Mesothelial cell of epicardium (in vitro differentiated cells): ENCODE data around the gene CHCHD3. TPM values are rescaled to one million over a fixed set of nuclear protein-coding genes. Genes with fewer than 3 reads are reported as not detected.
"Not testable (repeated sequence)": the region's sequence is repeated elsewhere in the genome, so short reads cannot be mapped to it uniquely, and the experiment has no call there.

Experiments
- DNase-seq, 2 experiments: peaks; one replicate each; pipeline ENCODE4 v3.0.0; 2021; ENCODE audit warnings: low spot score in 2 of 2; ENCODE audit not compliant: unreplicated experiment in 2 of 2
- H3K27ac Mint-ChIP-seq: 2 replicates; pipeline ENCODE4 v1.8.0; 2021; ENCODE audit warnings: mixed read lengths
- H3K27me3 Mint-ChIP-seq: 2 replicates; pipeline ENCODE4 v1.8.0; 2021; ENCODE audit warnings: low read depth, mixed read lengths
- H3K36me3 Mint-ChIP-seq: 2 replicates; pipeline ENCODE4 v1.8.0; 2021; ENCODE audit warnings: mixed read lengths
- H3K4me1 Mint-ChIP-seq: 2 replicates; pipeline ENCODE4 v1.8.0; 2021; ENCODE audit warnings: mixed read lengths
- H3K4me3 Mint-ChIP-seq: 2 replicates; pipeline ENCODE4 v1.8.0; 2021; ENCODE audit warnings: mild to moderate bottlenecking, moderate library complexity, mixed read lengths
- H3K9me3 Mint-ChIP-seq: 2 replicates; pipeline ENCODE4 v1.8.0; 2021; ENCODE audit warnings: mixed read lengths
- CTCF ChIP-seq: fragments of 200-600 bp; sonication (generic); IDR thresholded peaks from one replicate; pipeline ENCODE4 v1.5.0; 2021; ENCODE audit warnings: antibody characterized with exemption; ENCODE audit not compliant: unreplicated experiment
- total RNA-seq: library from RNA; stranded (reverse); gene quantifications from 3 replicates; pipeline ENCODE4 v1.2.1, GENCODE V29; 2021

The CHCHD3 gene
- total RNA-seq, 1 donor from 2014 or later, result 54.3 TPM

- no peaks in the 10 kb centered on the region for H3K27me3 Mint-ChIP-seq
- H3K27ac Mint-ChIP-seq, result no peak overlapping the region
- no peak overlapping the region for H3K4me3 Mint-ChIP-seq
- no peaks in the 10 kb centered on the region for H3K9me3 Mint-ChIP-seq
- H3K36me3 Mint-ChIP-seq, result peaks cover 19% of the 10 kb centered on the region
- no peak for TF ChIP-seq CTCF
- peaks cover 2% of the 10 kb centered on the region for H3K4me1 Mint-ChIP-seq
- no peak for DNase-seq
These were observed 166.2 kb downstream of the CHCHD3 start for GRCh38 chr7:132915647-132916046.

DNA sequence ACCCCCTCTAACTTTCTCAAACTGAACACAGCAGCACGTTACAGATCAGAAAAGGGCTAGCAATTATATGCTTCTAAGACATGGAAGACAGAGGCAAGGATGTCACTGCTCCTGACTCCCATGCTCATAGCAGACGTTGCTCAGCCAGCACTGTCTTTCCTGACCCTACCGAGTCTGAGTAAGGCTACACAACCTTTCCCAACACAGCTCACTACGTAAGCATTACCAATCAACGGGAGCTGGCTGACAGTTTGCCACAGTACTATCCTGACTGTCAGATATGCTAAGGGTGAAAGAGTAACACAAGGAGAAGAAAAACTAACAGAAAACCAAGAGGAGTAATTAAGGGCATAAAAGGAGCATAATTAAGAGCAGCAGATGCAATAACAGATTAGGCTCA lies 171.2 kb downstream of the CHCHD3 start:
- DNase-seq, result no peak
- Mint-ChIP-seq H3K27me3 (no peaks in the 10 kb centered on the region), H3K9me3 (no peaks in the 10 kb centered on the region), H3K4me1 (peaks cover 10% of the 10 kb centered on the region), H3K27ac (no peak overlapping the region), H3K4me3 (no peak overlapping the region), H3K36me3 (peaks cover 24% of the 10 kb centered on the region)
- TF ChIP-seq CTCF, result no peak

DNA sequence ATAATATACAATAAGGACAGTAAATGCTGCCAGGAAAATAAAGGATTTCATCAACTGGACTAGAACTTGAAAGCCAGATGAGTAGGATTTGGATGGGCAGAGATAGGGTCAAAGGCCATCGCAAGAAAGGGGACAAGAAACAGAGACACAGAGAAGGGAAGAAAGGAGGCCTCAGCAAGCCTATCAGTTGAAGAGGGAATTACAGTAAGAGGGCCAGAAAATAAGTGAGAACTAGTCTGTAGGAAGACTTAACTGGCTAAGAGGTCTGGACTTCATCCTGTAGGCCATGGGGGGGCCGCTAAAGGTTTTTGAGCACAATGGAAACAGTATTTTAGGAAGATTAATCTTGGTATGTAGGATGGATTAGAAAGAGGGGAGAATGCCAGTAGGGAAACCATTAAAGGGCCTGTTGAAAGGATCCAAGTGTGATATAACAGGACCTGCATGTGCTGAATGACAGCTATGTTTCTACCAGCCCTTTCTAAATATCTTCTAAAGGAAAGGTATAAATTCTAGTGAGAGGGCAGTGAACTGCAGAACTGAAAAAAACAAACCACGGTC lies 174.4 kb downstream of the CHCHD3 start:
- H3K36me3 Mint-ChIP-seq, result peaks cover 16% of the 10 kb centered on the region
- H3K27ac Mint-ChIP-seq, result no peak overlapping the region
- no peaks in the 10 kb centered on the region for H3K9me3 Mint-ChIP-seq
- no peaks in the 10 kb centered on the region for H3K27me3 Mint-ChIP-seq
- TF ChIP-seq CTCF, result no peak
- peaks cover 8% of the 10 kb centered on the region for H3K4me1 Mint-ChIP-seq
- H3K4me3 Mint-ChIP-seq, result no peak overlapping the region
- DNase-seq, result no peak

DNA sequence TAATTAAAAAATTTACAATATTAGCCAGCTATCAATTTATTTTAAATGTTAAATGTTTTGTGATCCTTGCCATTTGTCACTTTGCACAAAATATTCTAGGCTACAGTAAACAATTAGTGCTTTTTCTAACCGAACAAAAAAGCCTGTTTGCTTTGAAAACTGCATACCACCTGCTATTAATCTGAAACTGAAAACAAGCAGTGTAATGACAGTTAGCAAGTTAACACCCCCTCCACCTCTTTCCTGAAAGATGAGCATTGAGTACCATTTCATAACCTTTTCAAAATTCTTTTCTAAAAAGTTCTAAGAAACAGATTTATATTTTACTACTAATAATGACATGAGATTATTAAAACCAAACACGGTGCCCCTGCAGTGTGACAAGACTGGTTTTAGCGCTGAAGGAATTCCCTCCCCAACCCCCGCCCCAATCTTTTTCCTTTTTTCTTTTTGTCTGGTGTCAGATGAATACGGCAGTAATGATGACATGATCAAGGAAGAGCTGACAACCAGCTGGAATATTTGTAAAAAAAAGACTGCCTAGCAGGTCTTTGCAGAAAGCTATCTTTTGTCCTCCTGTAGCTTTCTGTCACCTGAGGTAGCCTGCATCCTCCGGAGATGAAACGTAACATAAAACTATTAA lies 175.6 kb downstream of the CHCHD3 start:
- DNase-seq, result no peak
- Mint-ChIP-seq H3K27me3 (no peaks in the 10 kb centered on the region), H3K4me1 (peaks cover 8% of the 10 kb centered on the region), H3K36me3 (peaks cover 10% of the 10 kb centered on the region), H3K9me3 (no peaks in the 10 kb centered on the region), H3K4me3 (no peak overlapping the region), H3K27ac (no peak overlapping the region)
- TF ChIP-seq CTCF, result no peak

GRCh38 chr7:132905136-132905535 lies 176.8 kb downstream of the CHCHD3 start:
- DNase-seq, H3K27me3 Mint-ChIP-seq, H3K4me3 Mint-ChIP-seq, H3K4me1 Mint-ChIP-seq, H3K9me3 Mint-ChIP-seq, H3K27ac Mint-ChIP-seq: not testable (repeated sequence)
- H3K36me3 Mint-ChIP-seq, result peaks cover 10% of the 10 kb centered on the region

DNA sequence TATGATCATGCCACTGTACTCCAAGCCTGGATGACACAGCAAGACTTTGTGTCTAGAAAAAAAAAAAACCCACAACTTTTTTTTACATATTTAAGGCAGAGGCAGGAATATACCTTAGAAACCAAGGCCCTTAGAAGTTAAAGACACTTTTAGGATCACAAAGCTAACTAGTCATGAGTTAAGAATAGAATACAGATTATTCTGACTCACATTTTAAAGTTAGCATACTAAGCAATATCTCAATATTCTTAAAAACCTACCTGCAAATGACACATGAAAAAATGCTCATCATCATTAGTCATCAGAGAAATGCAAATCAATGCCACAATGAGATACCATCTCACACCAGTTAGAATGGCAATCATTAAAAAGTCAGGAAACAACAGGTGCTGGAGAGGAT lies 177.7 kb downstream of the CHCHD3 start:
- no peak for TF ChIP-seq CTCF
- Mint-ChIP-seq H3K27me3 (no peaks in the 10 kb centered on the region), H3K9me3 (no peaks in the 10 kb centered on the region), H3K36me3 (peaks cover 8% of the 10 kb centered on the region), H3K27ac (no peak overlapping the region), H3K4me3 (no peak overlapping the region), H3K4me1 (peaks cover 8% of the 10 kb centered on the region)
- no peak for DNase-seq

DNA sequence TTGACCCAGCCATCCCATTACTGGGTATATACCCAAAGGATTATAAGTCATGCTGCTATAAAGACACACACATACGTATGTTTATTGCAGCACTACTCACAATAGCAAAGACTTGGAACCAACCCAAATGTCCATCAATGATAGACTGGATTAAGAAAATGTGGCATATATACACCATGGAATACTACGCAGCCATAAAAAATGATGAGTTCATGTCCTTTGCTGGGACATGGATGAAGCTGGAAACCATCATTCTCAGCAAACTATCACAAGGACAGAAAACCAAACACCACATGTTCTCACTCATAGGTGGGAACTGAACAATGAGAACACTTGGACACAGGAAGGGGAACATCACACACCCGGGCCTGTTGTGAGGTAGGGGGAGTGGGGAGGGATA lies 179.6 kb downstream of the CHCHD3 start:
- not testable (repeated sequence) for H3K4me3 Mint-ChIP-seq, H3K27ac Mint-ChIP-seq, H3K27me3 Mint-ChIP-seq, H3K9me3 Mint-ChIP-seq, DNase-seq, H3K4me1 Mint-ChIP-seq
- H3K36me3 Mint-ChIP-seq, result peaks cover 11% of the 10 kb centered on the region
